NCI-H1105 treated with DMSO at 0.1 percent for 48 hours (cell line): Measurements from ENCODE around the gene ORC2.
A peak's percentile ranks its signal among the peaks of the same experiment; 100 is the strongest.
"Not testable (repeated sequence)": the region's sequence is repeated elsewhere in the genome, so short reads cannot be mapped to it uniquely, and the experiment has no call there.

ENCODE experiments used
- DNase-seq: peaks from one replicate; lab custom pipeline; 2025; lab: John Stamatoyannopoulos, UW

The ORC2 gene

GRCh38 chr2:200963124-200963917, at the start of gene ORC2:
Gene ORC2, minus strand, starts transcription at chr2:200963660. Its CDS starts 5,537 bp downstream, at chr2:200958123.
- DNase-seq, result peak; percentile 82

- no peak for DNase-seq
These were observed 44.9 kb upstream of the ORC2 start for GRCh38 chr2:201008296-201008829.

- DNase-seq, result no peak
These were observed 44.1 kb upstream of the ORC2 start for GRCh38 chr2:201007584-201007998.

GRCh38 chr2:201006704-201007103, 43.2 kb upstream of the ORC2 start:
- DNase-seq, result no peak

GRCh38 chr2:201004370-201004769, 40.9 kb upstream of the ORC2 start:
- no peak for DNase-seq

GRCh38 chr2:200993097-200993496, 29.6 kb upstream of the ORC2 start:
- no peak for DNase-seq

- no peak for DNase-seq
These were observed 23.7 kb upstream of the ORC2 start for GRCh38 chr2:200987137-200987536.

- DNase-seq, result no peak
These were observed 22.3 kb upstream of the ORC2 start for GRCh38 chr2:200985799-200986198.

GRCh38 chr2:200976710-200977109, 13.2 kb upstream of the ORC2 start:
- no peak for DNase-seq

- DNase-seq, result no peak
These were observed 12.2 kb upstream of the ORC2 start for GRCh38 chr2:200975672-200976071.

- not testable (repeated sequence) for DNase-seq
These were observed 6.6 kb upstream of the ORC2 start for GRCh38 chr2:200970057-200970456.

GRCh38 chr2:200968735-200969134, 5.3 kb upstream of the ORC2 start:
- DNase-seq, result no peak

- DNase-seq, result no peak
These were observed 4.7 kb upstream of the ORC2 start for GRCh38 chr2:200968162-200968561.

- DNase-seq, result no peak
These were observed 3.3 kb upstream of the ORC2 start for GRCh38 chr2:200966770-200967169.

GRCh38 chr2:200964498-200964897, 1.0 kb upstream of the ORC2 start:
- no peak for DNase-seq

GRCh38 chr2:200963918-200964252, 425 bp upstream of the ORC2 start:
- DNase-seq, result not testable (repeated sequence)

GRCh38 chr2:200962811-200963123, 693 bp downstream of the ORC2 start:
- DNase-seq, result no peak

GRCh38 chr2:200961674-200962073, 1.8 kb downstream of the ORC2 start:
- no peak for DNase-seq

- no peak for DNase-seq
These were observed 13.1 kb downstream of the ORC2 start for GRCh38 chr2:200950378-200950777.

- DNase-seq, result no peak
These were observed 18.1 kb downstream of the ORC2 start for GRCh38 chr2:200945395-200945729.

- DNase-seq, result no peak
These were observed 18.7 kb downstream of the ORC2 start for GRCh38 chr2:200944467-200945394.

GRCh38 chr2:200943527-200944105, 19.8 kb downstream of the ORC2 start:
- DNase-seq, result no peak

GRCh38 chr2:200939832-200940231, 23.6 kb downstream of the ORC2 start:
- DNase-seq, result no peak
